Measurements from ENCODE around the gene PRR23E. TPM values are rescaled to one million over a fixed set of nuclear protein-coding genes. Genes with fewer than 3 reads are reported as not detected.

The PRR23E gene
- not detected in 2 replicates for polyA plus RNA-seq (2012; rRNA removed)
- not detected in 2 replicates for polyA plus RNA-seq (2012; cell fraction: cytosol; rRNA removed)
- not detected in 2 replicates for polyA plus RNA-seq (2012; cell fraction: nucleus; rRNA removed)

GRCh38 chr3:127192576-127193232, at the start of gene PRR23E:
Gene PRR23E (plus strand): TSS chr3:127193131. CDS start chr3:127196686, 3,555 bp downstream.
- Histone ChIP-seq H3K4me3 (ENCODE audit: low read depth in 2 of 2, low read length in 1 of 2) (no peak within 1 kb of the TSS), H3K4me1 (ENCODE audit: control insufficient read depth in 1 of 2, insufficient read depth in 2 of 2, low read depth in 1 of 2, low read length in 1 of 2) (peaks cover 0 to 4% of the 10 kb centered on the region in 2 experiments; a peak in 1 of 4 replicates), H3K27me3 (ENCODE audit: insufficient read depth) (no peaks in the 10 kb centered on the region), H3K9me3 (peaks cover 7% of the 10 kb centered on the region), H4K20me1 (ENCODE audit: insufficient read depth) (no peaks in the 10 kb centered on the region), H3K27ac (ENCODE audit: low read depth in 2 of 2, low read length in 1 of 2) (peak within 1 kb of the TSS in 1 of 2 experiments; percentile 50; a peak in 2 of 4 replicates), H3F3A (replicated peaks; ENCODE audit: insufficient read depth) (no peaks in the 10 kb centered on the region), H2AFZ (ENCODE audit: low read depth) (no peak within 1 kb of the TSS), H3K9ac (no peak within 1 kb of the TSS), H3K79me2 (ENCODE audit: insufficient read depth) (no peaks in the 10 kb centered on the region), H3K4me2 (no peak within 1 kb of the TSS), H3K36me3 (replicated peaks in 1 of 2; ENCODE audit: control insufficient read depth in 1 of 2, insufficient read depth in 2 of 2, low read length in 1 of 2) (peaks cover 0 to 5% of the 10 kb centered on the region in 2 experiments), H3K9me2 (no peaks in the 10 kb centered on the region)
- no peak for DNase-seq
- ChIA-PET CTCF (interaction anchor here (1.4 to 1.5 kb wide), 2 partner anchors 12 to 111 kb away, joined by 3 to 4 read pairs; no protein-coding TSS in a partner anchor), POLR2A (no interaction called here)
- 85% methylated on average over 30 of the region's 31 CpGs for WGBS (ENCODE audit: low lambda C conversion rate)
- TF ChIP-seq RCOR1 (IDR thresholded peaks at IDR 0.05; ENCODE audit: low read length): no peak
- TF ChIP-seq GATA2 (CRISPR knock-in tag; IDR thresholded peaks at IDR 0.05): no peak
- TF ChIP-seq ELF1 (IDR thresholded peaks at IDR 0.05): no peak
- TF ChIP-seq YY1 (IDR thresholded peaks at IDR 0.05; ENCODE audit: low read depth): no peak
- TF ChIP-seq GABPA (IDR thresholded peaks at IDR 0.05; ENCODE audit: low read depth): no peak
- no peak for TF ChIP-seq TEAD4 (IDR thresholded peaks at IDR 0.05; ENCODE audit: borderline replicate concordance, insufficient read depth)
- no peak for TF ChIP-seq RFX5 (IDR thresholded peaks at IDR 0.05; ENCODE audit: low read length)
- no peak for TF ChIP-seq MEF2A (IDR thresholded peaks at IDR 0.05; ENCODE audit: borderline replicate concordance, low read depth)
- TF ChIP-seq EZH2phosphoT487 (IDR thresholded peaks at IDR 0.05; ENCODE audit: borderline replicate concordance, low read depth): no peak
- TF ChIP-seq NRF1 (IDR thresholded peaks at IDR 0.05; ENCODE audit: low read depth, low read length): no peak
- TF ChIP-seq JUND (IDR thresholded peaks at IDR 0.05): no peak
- TF ChIP-seq, protein P1, sequence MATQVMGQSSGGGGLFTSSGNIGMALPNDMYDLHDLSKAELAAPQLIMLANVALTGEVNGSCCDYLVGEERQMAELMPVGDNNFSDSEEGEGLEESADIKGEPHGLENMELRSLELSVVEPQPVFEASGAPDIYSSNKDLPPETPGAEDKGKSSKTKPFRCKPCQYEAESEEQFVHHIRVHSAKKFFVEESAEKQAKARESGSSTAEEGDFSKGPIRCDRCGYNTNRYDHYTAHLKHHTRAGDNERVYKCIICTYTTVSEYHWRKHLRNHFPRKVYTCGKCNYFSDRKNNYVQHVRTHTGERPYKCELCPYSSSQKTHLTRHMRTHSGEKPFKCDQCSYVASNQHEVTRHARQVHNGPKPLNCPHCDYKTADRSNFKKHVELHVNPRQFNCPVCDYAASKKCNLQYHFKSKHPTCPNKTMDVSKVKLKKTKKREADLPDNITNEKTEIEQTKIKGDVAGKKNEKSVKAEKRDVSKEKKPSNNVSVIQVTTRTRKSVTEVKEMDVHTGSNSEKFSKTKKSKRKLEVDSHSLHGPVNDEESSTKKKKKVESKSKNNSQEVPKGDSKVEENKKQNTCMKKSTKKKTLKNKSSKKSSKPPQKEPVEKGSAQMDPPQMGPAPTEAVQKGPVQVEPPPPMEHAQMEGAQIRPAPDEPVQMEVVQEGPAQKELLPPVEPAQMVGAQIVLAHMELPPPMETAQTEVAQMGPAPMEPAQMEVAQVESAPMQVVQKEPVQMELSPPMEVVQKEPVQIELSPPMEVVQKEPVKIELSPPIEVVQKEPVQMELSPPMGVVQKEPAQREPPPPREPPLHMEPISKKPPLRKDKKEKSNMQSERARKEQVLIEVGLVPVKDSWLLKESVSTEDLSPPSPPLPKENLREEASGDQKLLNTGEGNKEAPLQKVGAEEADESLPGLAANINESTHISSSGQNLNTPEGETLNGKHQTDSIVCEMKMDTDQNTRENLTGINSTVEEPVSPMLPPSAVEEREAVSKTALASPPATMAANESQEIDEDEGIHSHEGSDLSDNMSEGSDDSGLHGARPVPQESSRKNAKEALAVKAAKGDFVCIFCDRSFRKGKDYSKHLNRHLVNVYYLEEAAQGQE (IDR thresholded peaks at IDR 0.05; ENCODE audit: low read depth, low read length): no peak
- no peak for TF ChIP-seq FOSL2 (IDR thresholded peaks at IDR 0.05; ENCODE audit: borderline replicate concordance, low read depth)
- TF ChIP-seq IRF3 (IDR thresholded peaks at IDR 0.05; ENCODE audit: low read depth, low read length): no peak
- TF ChIP-seq FOXM1 (IDR thresholded peaks at IDR 0.05; ENCODE audit: low read depth): no peak
- no peak for TF ChIP-seq CHD2 (IDR thresholded peaks at IDR 0.05; ENCODE audit: low read length, partially characterized antibody)
- TF ChIP-seq TCF12 (IDR thresholded peaks at IDR 0.05): no peak
- TF ChIP-seq POLR2AphosphoS5 (IDR thresholded peaks at IDR 0.05; ENCODE audit: low read depth, low read length): no peak

Data from SK-N-SH (cell line).